Measurements from ENCODE around the gene PEF1.

GRCh38 chr1:31584869-31585735 lies 59.6 kb downstream of the PEF1 start:
- TF ChIP-seq, protein P1, sequence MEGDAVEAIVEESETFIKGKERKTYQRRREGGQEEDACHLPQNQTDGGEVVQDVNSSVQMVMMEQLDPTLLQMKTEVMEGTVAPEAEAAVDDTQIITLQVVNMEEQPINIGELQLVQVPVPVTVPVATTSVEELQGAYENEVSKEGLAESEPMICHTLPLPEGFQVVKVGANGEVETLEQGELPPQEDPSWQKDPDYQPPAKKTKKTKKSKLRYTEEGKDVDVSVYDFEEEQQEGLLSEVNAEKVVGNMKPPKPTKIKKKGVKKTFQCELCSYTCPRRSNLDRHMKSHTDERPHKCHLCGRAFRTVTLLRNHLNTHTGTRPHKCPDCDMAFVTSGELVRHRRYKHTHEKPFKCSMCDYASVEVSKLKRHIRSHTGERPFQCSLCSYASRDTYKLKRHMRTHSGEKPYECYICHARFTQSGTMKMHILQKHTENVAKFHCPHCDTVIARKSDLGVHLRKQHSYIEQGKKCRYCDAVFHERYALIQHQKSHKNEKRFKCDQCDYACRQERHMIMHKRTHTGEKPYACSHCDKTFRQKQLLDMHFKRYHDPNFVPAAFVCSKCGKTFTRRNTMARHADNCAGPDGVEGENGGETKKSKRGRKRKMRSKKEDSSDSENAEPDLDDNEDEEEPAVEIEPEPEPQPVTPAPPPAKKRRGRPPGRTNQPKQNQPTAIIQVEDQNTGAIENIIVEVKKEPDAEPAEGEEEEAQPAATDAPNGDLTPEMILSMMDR (IDR thresholded peaks at IDR 0.05; ENCODE audit: insufficient read depth, low read length, poor library complexity, severe bottlenecking): no peak
- TF ChIP-seq EZH2phosphoT487 (conservative IDR thresholded peaks at IDR 0.05; ENCODE audit: low read length): no peak
